HepG2 (cell line): ENCODE results near the gene ETFA. TPM values are rescaled to one million over a fixed set of nuclear protein-coding genes. Genes with fewer than 3 reads are reported as not detected.
A peak's percentile ranks its signal among the peaks of the same experiment; 100 is the strongest.

Experiments used
- AGO2 ChIP-seq: fragments of 200-400 bp; formaldehyde crosslinking; optimal IDR thresholded peaks from 2 replicates; pipeline ENCODE3; 2017; ENCODE audit warnings: mild to moderate bottlenecking, low read depth, low read length, moderate library complexity
- CBX5 ChIP-seq: sonication (generic); formaldehyde crosslinking; IDR thresholded peaks from 2 replicates; pipeline ENCODE4 v1.4.0; 2020; ENCODE audit warnings: missing genetic modification reagents, borderline replicate concordance
- HDAC1 ChIP-seq: sonication (generic); formaldehyde crosslinking; IDR thresholded peaks from 2 replicates; pipeline ENCODE4 v1.5.1; 2020; ENCODE audit warnings: mild to moderate bottlenecking, missing genetic modification reagents
- HES4 ChIP-seq: sonication (generic); formaldehyde crosslinking; IDR thresholded peaks from 2 replicates; pipeline ENCODE4 v1.9.0; 2021; ENCODE audit warnings: mild to moderate bottlenecking, missing genetic modification reagents, borderline replicate concordance
- ISL2 ChIP-seq: sonication (generic); formaldehyde crosslinking; IDR thresholded peaks from 2 replicates; pipeline ENCODE4 v1.5.0; 2020; ENCODE audit warnings: missing genetic modification reagents
- KMT2B ChIP-seq: IDR thresholded peaks from 2 replicates; pipeline ENCODE4 v1.6.1; 2016; ENCODE audit warnings: missing genetic modification reagents, missing compliant biosample characterization
- NCOR1 ChIP-seq: fragments of 200-600 bp; sonication (generic); IDR thresholded peaks from 2 replicates; pipeline ENCODE4 v1.7.0; 2017; ENCODE audit warnings: antibody characterized with exemption, low read length, borderline replicate concordance
- NFE2L2 ChIP-seq: fragments of 150-350 bp; IDR thresholded peaks from 2 replicates; pipeline ENCODE4 v1.6.1; 2014; ENCODE audit warnings: low read length
- NFIB ChIP-seq: sonication (generic); formaldehyde crosslinking; IDR thresholded peaks from 2 replicates; pipeline ENCODE4 v1.9.0; 2021; ENCODE audit warnings: missing genetic modification reagents, mild to moderate bottlenecking, borderline replicate concordance
- NFKB2 ChIP-seq: sonication (generic); formaldehyde crosslinking; IDR thresholded peaks from 2 replicates; pipeline ENCODE4 v1.4.0; 2020; ENCODE audit warnings: missing genetic modification reagents, borderline replicate concordance
- RARA ChIP-seq: IDR thresholded peaks from 2 replicates; pipeline ENCODE4 v1.6.1; 2016; ENCODE audit warnings: missing genetic modification reagents, missing compliant biosample characterization
- RFX3 ChIP-seq: IDR thresholded peaks from 2 replicates; pipeline ENCODE4 v1.6.1; 2016; ENCODE audit warnings: missing biosample characterization, missing genetic modification reagents
- RFXAP ChIP-seq: sonication (generic); formaldehyde crosslinking; IDR thresholded peaks from 2 replicates; pipeline ENCODE4 v1.4.0; 2020; ENCODE audit warnings: missing genetic modification reagents, borderline replicate concordance
- STAG1 ChIP-seq: sonication (generic); formaldehyde crosslinking; IDR thresholded peaks from 2 replicates; pipeline ENCODE4 v1.4.0; 2020; ENCODE audit warnings: missing genetic modification reagents
- THRA ChIP-seq: sonication (generic); formaldehyde crosslinking; IDR thresholded peaks from 2 replicates; pipeline ENCODE4 v1.4.0; 2020; ENCODE audit warnings: missing genetic modification reagents, borderline replicate concordance
- TMF1 ChIP-seq: sonication (generic); formaldehyde crosslinking; IDR thresholded peaks from 2 replicates; pipeline ENCODE4 v1.8.1; 2022; ENCODE audit warnings: low read depth, missing genetic modification reagents
- TP53 ChIP-seq: sonication (generic); formaldehyde crosslinking; conservative IDR thresholded peaks from 2 replicates; pipeline ENCODE4 v1.4.0; 2020; ENCODE audit warnings: missing genetic modification reagents
- XBP1 ChIP-seq: sonication (generic); formaldehyde crosslinking; IDR thresholded peaks from 2 replicates; pipeline ENCODE4 v1.5.0; 2020; ENCODE audit warnings: missing genetic modification reagents
- ZBTB34 ChIP-seq: sonication (generic); formaldehyde crosslinking; IDR thresholded peaks from 2 replicates; pipeline ENCODE4 v1.8.0; 2022; ENCODE audit warnings: mild to moderate bottlenecking, missing genetic modification reagents
- ZFP37 ChIP-seq: sonication (generic); formaldehyde crosslinking; IDR thresholded peaks from 2 replicates; pipeline ENCODE4 v1.4.0; 2020; ENCODE audit warnings: missing genetic modification reagents, borderline replicate concordance
- ZNF280B ChIP-seq: sonication (generic); formaldehyde crosslinking; IDR thresholded peaks from 2 replicates; pipeline ENCODE4 v1.5.0; 2020; ENCODE audit warnings: missing genetic modification reagents, mild to moderate bottlenecking, borderline replicate concordance
- ZNF501 ChIP-seq: sonication (generic); formaldehyde crosslinking; IDR thresholded peaks from 2 replicates; pipeline ENCODE4 v1.5.1; 2020; ENCODE audit warnings: mild to moderate bottlenecking, moderate library complexity, missing genetic modification reagents
- ZNF670 ChIP-seq: sonication (generic); formaldehyde crosslinking; IDR thresholded peaks from 2 replicates; pipeline ENCODE4 v1.8.0; 2022; ENCODE audit warnings: mild to moderate bottlenecking, missing genetic modification reagents, borderline replicate concordance
- polyA plus RNA-seq, 8 experiments: library from polyadenylated mRNA; depleted of rRNA in 3 of 8; stranded (reverse) in 7 of 8; unstranded in 1 of 8; fragments of >200 nt; fragmentation: Illumina TruSeq in 4 of 8; extraction: Trizol in 4 of 8; gene quantifications; 2 replicates each; pipeline versions ENCODE4 v1.2.1 to v1.2.3, GENCODE V29; 2011 to 2016; ENCODE audit warnings: low read depth in 4 of 8, missing spikeins in 1 of 8, mixed read lengths in 1 of 8; ENCODE audit not compliant: insufficient read depth in 1 of 8
- total RNA-seq, 5 experiments: library from RNA; depleted of rRNA; stranded (reverse); fragments of >200 nt; fragmentation: Illumina TruSeq; extraction: Trizol; gene quantifications; 2 replicates each; pipeline ENCODE4 v1.2.3, GENCODE V29; 2016; ENCODE audit warnings: low read depth in 1 of 5

Gene ETFA
- total and polyA plus RNA-seq, 2 of the 13 experiments (the other 11 are each of a cell fraction or from before 2014, with no cell fraction given): 291 to 396 TPM

GRCh38 chr15:76336254-76337058, 25.2 kb upstream of the ETFA start, which contains the start of gene ISL2 (continued):
- TF ChIP-seq ISL2 (CRISPR knock-in tag): 0 out of 2 replicates have a peak, but pooled peaks have one; percentile 33
- peak; percentile 31; the same call in 1 of the 2 replicates for TF ChIP-seq ZFP37 (CRISPR knock-in tag)
- no peak; the same call in 1 of the 2 replicates for TF ChIP-seq CBX5 (CRISPR knock-in tag)
- TF ChIP-seq ZNF280B (CRISPR knock-in tag): no peak
- TF ChIP-seq NFIB (CRISPR knock-in tag): no peak
- TF ChIP-seq HES4 (CRISPR knock-in tag): no peak
- TF ChIP-seq NFE2L2: no peak
- no peak for TF ChIP-seq AGO2
- 0 out of 2 replicates have a peak, but pooled peaks have one; percentile 34 for TF ChIP-seq KMT2B (CRISPR knock-in tag)
- TF ChIP-seq RFX3: no peak
- TF ChIP-seq XBP1: no peak
- peak; percentile 3; the same call in 1 of the 2 replicates for TF ChIP-seq STAG1 (CRISPR knock-in tag)
- peak; percentile 94 for TF ChIP-seq RFXAP (CRISPR knock-in tag)
- no peak; the same call in 1 of the 2 replicates for TF ChIP-seq NCOR1
- TF ChIP-seq HDAC1 (CRISPR knock-in tag): peak; percentile 66
- TF ChIP-seq ZNF501: peak; percentile 49; the same call in 1 of the 2 replicates
- TF ChIP-seq TP53 (CRISPR knock-in tag): no peak
- TF ChIP-seq ZBTB34 (CRISPR knock-in tag): no peak
- TF ChIP-seq ZNF670: no peak; the same call in 1 of the 2 replicates
- TF ChIP-seq RARA (CRISPR knock-in tag): peak; percentile 19
- TF ChIP-seq NFKB2 (CRISPR knock-in tag): peak; percentile 76; the same call in 1 of the 2 replicates
- peak; percentile 18 for TF ChIP-seq THRA (CRISPR knock-in tag)
- TF ChIP-seq TMF1 (CRISPR knock-in tag): no peak
